HepG2 (cell line): Measurements from ENCODE around the gene DPP3. TPM values are rescaled to one million over a fixed set of nuclear protein-coding genes. Genes with fewer than 3 reads are reported as not detected.

Source experiments
- AHR ChIP-seq: IDR thresholded peaks from 2 replicates; pipeline ENCODE4 v1.6.1; 2018; ENCODE audit warnings: missing genetic modification reagents, missing compliant biosample characterization
- CEBPB ChIP-seq: IDR thresholded peaks from 2 replicates; pipeline ENCODE4 v1.6.1; 2011; ENCODE audit warnings: low read depth, low read length, improper control_type of control experiment, borderline replicate concordance
- DNMT3B ChIP-seq: conservative IDR thresholded peaks from 2 replicates; pipeline ENCODE4 v1.6.1; 2016; ENCODE audit warnings: missing biosample characterization, control low read depth
- ELF1 ChIP-seq: sonication (generic); formaldehyde crosslinking; IDR thresholded peaks from 2 replicates; pipeline ENCODE4 v1.4.0; 2020; ENCODE audit warnings: missing genetic modification reagents
- GATAD1 ChIP-seq: IDR thresholded peaks from 2 replicates; pipeline ENCODE4 v1.6.1; 2016; ENCODE audit warnings: missing genetic modification reagents, missing compliant biosample characterization
- GMEB1 ChIP-seq: sonication (generic); formaldehyde crosslinking; IDR thresholded peaks from 2 replicates; pipeline ENCODE4 v1.5.1; 2020; ENCODE audit warnings: missing genetic modification reagents, mild to moderate bottlenecking, borderline replicate concordance
- HMGA1 ChIP-seq: sonication (generic); formaldehyde crosslinking; conservative IDR thresholded peaks from 2 replicates; pipeline ENCODE4 v1.4.0; 2020; ENCODE audit warnings: missing genetic modification reagents
- HNRNPH1 ChIP-seq: fragments of 200-400 bp; formaldehyde crosslinking; optimal IDR thresholded peaks from 2 replicates; pipeline ENCODE3; 2017; ENCODE audit warnings: mild to moderate bottlenecking, low read depth, low read length
- MXD3 ChIP-seq: IDR thresholded peaks from 2 replicates; pipeline ENCODE4 v1.6.1; 2016; ENCODE audit warnings: mild to moderate bottlenecking, missing biosample characterization, missing genetic modification reagents
- MXI1 ChIP-seq: IDR thresholded peaks from 3 replicates; pipeline ENCODE4 v1.6.1; 2012; ENCODE audit warnings: low read depth, low read length, inconsistent platforms, borderline replicate concordance
- POLR2A ChIP-seq, 2 experiments: IDR thresholded peaks; 2 replicates each; pipeline ENCODE4 v1.6.1; 2011; ENCODE audit warnings: low read depth in 2 of 2, low read length in 2 of 2, mild to moderate bottlenecking in 1 of 2, moderate library complexity in 1 of 2; ENCODE audit not compliant: insufficient read depth in 1 of 2
- PRDM10 ChIP-seq: sonication (generic); formaldehyde crosslinking; IDR thresholded peaks from 2 replicates; pipeline ENCODE4 v1.4.0; 2020; ENCODE audit warnings: low read depth, missing genetic modification reagents
- RAD21 ChIP-seq: fragments of 450-650 bp; formaldehyde crosslinking; IDR thresholded peaks from 2 replicates; pipeline ENCODE4 v1.5.0; 2020; ENCODE audit warnings: mild to moderate bottlenecking
- REL ChIP-seq: sonication (generic); formaldehyde crosslinking; conservative IDR thresholded peaks from 2 replicates; pipeline ENCODE4 v1.8.0; 2022; ENCODE audit warnings: mild to moderate bottlenecking, missing genetic modification reagents, moderate library complexity
- SNAI1 ChIP-seq: sonication (generic); formaldehyde crosslinking; IDR thresholded peaks from 2 replicates; pipeline ENCODE4 v1.5.0; 2020; ENCODE audit warnings: mild to moderate bottlenecking, missing genetic modification reagents, borderline replicate concordance
- TFAP4 ChIP-seq: sonication (generic); IDR thresholded peaks from 2 replicates; pipeline ENCODE4 v1.6.1; 2016; ENCODE audit warnings: low read depth, borderline replicate concordance
- ZNF205 ChIP-seq: IDR thresholded peaks from 2 replicates; pipeline ENCODE4 v1.6.1; 2018; ENCODE audit warnings: missing biosample characterization, missing genetic modification reagents
- ZNF556 ChIP-seq: sonication (generic); formaldehyde crosslinking; IDR thresholded peaks from 2 replicates; pipeline ENCODE4 v1.4.0; 2020; ENCODE audit warnings: mild to moderate bottlenecking, missing genetic modification reagents, borderline replicate concordance
- ZNF574 ChIP-seq: sonication (generic); formaldehyde crosslinking; IDR thresholded peaks from 2 replicates; pipeline ENCODE4 v1.4.0; 2020; ENCODE audit warnings: missing genetic modification reagents
- ZNF883 ChIP-seq: sonication (generic); formaldehyde crosslinking; IDR thresholded peaks from 2 replicates; pipeline ENCODE4 v1.5.1; 2020; ENCODE audit warnings: mild to moderate bottlenecking, missing genetic modification reagents; ENCODE audit errors: not compliant biosample characterization
- polyA plus RNA-seq, 8 experiments: library from polyadenylated mRNA; depleted of rRNA in 3 of 8; stranded (reverse) in 7 of 8; unstranded in 1 of 8; fragments of >200 nt; fragmentation: Illumina TruSeq in 4 of 8; extraction: Trizol in 4 of 8; gene quantifications; 2 replicates each; pipeline versions ENCODE4 v1.2.1 to v1.2.3, GENCODE V29; 2011 to 2016; ENCODE audit warnings: low read depth in 4 of 8, missing spikeins in 1 of 8, mixed read lengths in 1 of 8; ENCODE audit not compliant: insufficient read depth in 1 of 8
- total RNA-seq, 5 experiments: library from RNA; depleted of rRNA; stranded (reverse); fragments of >200 nt; fragmentation: Illumina TruSeq; extraction: Trizol; gene quantifications; 2 replicates each; pipeline ENCODE4 v1.2.3, GENCODE V29; 2016; ENCODE audit warnings: low read depth in 1 of 5

Gene DPP3
- total and polyA plus RNA-seq, 2 of the 13 experiments (the other 11 are each of a cell fraction or from before 2014, with no cell fraction given) = 38.4 to 59.8 TPM

- TF ChIP-seq REL (CRISPR knock-in tag) = 0 out of 2 replicates have a peak, but pooled peaks have one; percentile 55
- TF ChIP-seq GATAD1 = 0 out of 2 replicates have a peak, but pooled peaks have one; percentile 33
- peak; percentile 71; the same call in 1 of the 3 replicates for TF ChIP-seq MXI1
- TF ChIP-seq AHR (CRISPR knock-in tag) = no peak
- TF ChIP-seq ELF1 (CRISPR knock-in tag) = peak; percentile 95
- TF ChIP-seq ZNF205 (CRISPR knock-in tag) = peak; percentile 99
- TF ChIP-seq ZNF556 = peak; percentile 31; the same call in 1 of the 2 replicates
- TF ChIP-seq HMGA1 (CRISPR knock-in tag) = no peak
- peak; percentile 33; the same call in 1 of the 2 replicates for TF ChIP-seq MXD3 (CRISPR knock-in tag)
- TF ChIP-seq PRDM10 (CRISPR knock-in tag) = 0 out of 2 replicates have a peak, but pooled peaks have one; percentile 42
- peak; percentile 32; the same call in 1 of the 2 replicates for TF ChIP-seq RAD21 (CRISPR knock-in tag)
- no peak for TF ChIP-seq DNMT3B (CRISPR knock-in tag)
- TF ChIP-seq SNAI1 (CRISPR knock-in tag) = no peak
- peak; percentile 70 to 73 for TF ChIP-seq POLR2A (IDR thresholded peaks at IDR 0.05; ENCODE audit: insufficient read depth in 1 of 2, low read depth in 2 of 2, low read length in 2 of 2)
- TF ChIP-seq ZNF883 = peak; percentile 65
- peak; percentile 66 for TF ChIP-seq ZNF574 (CRISPR knock-in tag)
- TF ChIP-seq TFAP4 = peak; percentile 92; the same call in 1 of the 2 replicates
- no peak for TF ChIP-seq CEBPB
- TF ChIP-seq HNRNPH1 = no peak
- TF ChIP-seq GMEB1 = peak; percentile 76; the same call in 1 of the 2 replicates
Observed at GRCh38 chr11:66545701-66546367, 65.6 kb downstream of the DPP3 start, which contains the start of gene ZDHHC24 (continued).
